Superior temporal gyrus (tissue), 1 donor: ENCODE measurements around the gene BMPER.

Experiments
- DNase-seq: peaks from one replicate; pipeline ENCODE4 v3.0.0-alpha.2; 2016; ENCODE audit errors: extremely low spot score

Gene BMPER

DNA sequence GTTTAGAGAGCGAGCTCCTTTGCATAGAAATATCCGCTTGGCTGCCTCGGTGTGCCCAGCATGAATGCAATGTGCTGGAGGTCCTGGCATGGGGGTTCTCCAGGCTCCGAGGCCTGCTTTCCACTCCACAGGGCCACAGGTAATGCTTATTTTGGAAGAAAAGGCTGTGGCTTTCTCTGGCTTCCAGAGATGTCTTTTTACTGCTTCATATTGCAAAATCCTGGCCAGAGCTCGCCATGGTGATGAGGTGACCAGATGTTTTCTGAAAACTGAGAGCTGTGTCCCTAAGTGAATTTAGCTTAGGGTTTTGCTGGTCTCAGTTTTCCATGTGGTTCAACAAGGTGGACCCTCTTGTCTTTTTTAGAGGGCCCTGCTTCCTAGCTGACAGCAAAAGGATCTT, 65.2 kb downstream of the BMPER start:
- no peak for DNase-seq

DNA sequence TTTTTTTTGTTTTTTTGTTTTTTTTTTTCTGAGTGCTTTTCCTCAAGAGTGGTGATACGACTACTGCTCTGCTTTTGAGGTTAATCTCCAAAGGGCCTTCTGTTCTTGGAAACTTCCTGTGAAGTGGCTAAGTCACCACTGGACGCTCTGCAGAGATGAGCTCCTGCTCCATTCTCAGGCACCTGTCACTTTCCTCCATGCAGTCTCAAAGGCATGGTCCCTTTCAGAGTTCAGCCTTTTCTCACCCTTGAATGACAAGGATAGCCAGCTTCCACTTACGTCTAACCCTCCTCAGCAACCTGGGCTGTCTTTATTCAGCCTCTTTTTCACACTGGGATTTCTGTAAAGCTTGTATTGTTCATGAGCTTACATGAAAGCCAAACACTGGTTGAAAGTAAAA, 65.8 kb downstream of the BMPER start:
- no peak for DNase-seq

DNA sequence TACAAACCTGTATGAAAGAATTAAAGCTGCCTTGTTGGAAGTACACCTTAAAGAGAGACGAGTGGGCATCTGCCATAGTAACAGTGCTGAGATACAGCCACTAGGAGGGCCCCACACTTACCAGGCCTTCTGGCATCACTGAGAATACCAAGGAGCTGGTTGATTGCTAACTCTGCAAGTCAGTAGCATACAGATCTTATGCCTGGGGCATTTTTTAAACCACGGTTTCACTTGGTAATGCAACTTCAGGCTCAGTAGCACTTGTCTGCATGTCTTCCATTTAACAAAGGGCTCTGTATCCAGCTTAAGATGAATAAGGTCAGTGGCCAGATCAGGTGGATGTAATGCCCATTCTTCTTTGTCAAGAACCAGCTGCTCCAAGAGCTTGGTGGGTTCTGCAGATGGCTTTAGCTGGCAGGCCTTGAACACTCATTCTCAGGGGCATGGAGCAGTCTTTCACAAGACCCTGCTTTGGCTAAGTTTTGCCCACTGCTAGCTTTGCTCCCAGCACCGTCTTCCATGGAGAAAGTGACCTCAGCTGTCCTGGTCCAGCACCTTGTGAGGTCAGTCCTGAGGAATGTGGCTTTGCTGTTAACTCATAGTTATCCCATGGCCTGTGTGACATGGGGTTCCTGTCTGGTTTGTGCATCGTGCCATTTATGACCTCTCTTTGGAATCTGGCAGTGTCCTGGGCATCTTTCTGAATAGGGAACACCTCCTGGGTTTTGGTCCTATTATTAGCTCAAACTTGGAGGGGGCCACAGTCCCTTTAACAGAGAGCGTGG, 68.1 kb downstream of the BMPER start:
- no peak for DNase-seq

DNA sequence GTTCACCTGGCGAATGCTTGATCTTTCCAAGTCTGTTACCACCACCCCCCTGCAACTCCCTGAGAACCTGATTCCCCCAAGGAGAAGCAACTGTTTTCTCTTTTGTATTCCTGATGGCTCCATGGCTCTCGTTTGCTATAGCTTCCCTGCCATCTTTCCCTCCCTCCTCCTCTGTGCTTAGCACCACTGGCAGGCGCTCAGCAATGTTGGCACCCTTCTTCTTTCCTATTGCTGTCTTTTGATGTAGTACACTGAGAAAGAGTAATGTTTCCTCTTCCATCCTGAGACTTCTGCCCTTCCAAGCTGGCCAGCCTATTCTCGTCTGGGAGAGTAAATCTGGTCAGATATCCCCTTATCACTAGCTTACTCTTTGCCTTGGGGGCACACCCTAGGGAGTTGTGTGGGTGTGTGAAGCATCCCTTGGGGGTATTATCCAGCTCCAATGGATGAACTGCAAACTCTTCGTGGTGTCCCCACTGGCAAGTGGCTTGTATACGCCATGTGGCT, 74.0 kb downstream of the BMPER start:
- DNase-seq: no peak

DNA sequence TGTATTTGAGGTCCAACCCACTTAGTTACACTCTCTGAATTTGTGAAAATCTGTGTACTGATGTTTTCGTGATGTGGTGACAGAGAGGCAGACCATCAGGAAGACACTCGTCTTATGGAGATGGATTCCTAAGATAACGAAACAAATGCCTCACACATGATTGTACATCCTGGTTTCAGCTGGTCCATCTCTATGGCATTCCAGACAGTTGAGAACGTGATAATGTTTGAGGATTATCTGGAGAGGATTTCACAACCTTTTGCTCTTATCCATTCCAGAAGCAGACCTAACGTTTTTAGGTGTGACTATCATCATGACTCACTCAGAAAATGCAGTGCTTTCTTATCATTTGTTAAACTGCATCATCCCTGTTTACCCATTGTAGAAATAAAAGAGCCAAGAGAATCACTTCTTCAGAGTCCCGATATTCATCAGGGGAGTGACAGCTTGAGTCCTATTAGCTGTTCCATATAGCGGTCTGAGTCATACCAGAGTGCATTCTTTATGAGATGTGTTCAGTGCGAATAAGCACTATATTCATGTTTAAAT, 74.5 kb downstream of the BMPER start:
- DNase-seq: no peak

DNA sequence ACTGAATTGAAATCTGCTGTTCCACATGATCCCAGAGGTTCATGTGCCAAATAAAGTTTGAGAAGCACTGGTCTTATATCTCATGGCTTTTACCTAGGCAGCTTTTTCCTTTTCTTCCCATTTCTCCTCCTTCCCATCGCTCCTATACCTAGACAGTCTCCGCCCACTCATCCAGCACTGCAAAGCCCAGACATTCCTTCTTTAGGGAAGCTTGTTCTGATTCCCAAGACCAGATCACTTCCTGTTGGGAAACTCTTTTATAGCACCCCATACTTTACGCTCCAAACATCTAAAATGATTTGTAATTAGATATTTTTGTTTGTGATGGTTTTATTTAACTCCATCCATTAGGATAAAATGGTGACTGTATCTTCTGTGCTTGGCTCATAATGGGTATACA, 75.9 kb downstream of the BMPER start:
- DNase-seq: no peak

DNA sequence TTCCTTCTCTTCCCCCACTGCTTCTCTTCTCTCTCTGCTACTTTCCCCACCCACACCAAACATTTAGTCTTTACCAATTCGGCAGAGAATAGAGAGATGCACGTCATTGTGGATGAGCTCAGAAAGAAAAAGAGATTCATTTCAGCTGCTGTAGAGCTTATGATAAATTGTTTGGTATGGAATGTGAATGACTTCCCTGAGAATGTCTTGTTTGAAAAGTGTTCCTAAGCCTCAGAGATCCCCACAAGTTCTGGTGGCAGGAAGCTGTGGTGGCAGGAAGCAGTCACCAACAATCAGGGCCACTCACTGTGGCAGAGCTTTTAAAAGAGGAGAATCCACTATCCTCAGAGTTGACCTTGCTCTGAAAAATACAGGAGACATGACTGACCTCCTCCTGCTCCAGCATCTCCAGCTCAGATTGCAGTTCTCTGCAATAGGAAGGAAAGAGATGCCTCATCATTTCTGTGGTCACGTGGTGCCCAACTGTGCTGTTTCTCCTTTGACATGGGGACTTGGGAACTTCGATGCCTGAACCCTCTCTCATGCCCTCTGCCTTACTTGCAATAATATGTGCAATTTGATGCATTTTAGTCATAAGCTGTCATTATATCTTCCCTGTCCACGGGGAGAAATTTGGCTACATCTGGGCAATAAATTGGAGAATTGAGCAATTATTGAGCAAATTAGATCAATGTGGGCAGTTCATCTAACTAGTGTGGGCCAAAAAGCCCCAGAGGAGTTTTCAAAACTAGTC, 76.5 kb downstream of the BMPER start:
- no peak for DNase-seq

DNA sequence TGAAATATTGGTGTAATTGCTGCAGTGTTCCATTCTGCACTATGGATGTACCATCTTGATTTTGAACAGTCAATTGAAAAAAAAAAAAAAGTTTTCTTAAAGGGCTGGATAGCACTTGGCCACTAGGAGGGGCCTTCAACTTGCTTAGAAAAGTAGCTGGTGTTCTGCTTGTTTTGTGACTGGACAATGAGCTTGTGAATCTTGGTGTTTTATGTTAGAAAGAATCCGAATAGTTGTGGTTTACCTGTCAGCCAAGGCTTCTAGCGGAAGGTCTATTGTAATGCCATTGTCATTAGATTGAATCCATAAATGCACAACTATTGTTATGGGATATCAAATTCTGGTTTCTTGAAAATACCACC, 77.1 kb downstream of the BMPER start:
- no peak for DNase-seq

DNA sequence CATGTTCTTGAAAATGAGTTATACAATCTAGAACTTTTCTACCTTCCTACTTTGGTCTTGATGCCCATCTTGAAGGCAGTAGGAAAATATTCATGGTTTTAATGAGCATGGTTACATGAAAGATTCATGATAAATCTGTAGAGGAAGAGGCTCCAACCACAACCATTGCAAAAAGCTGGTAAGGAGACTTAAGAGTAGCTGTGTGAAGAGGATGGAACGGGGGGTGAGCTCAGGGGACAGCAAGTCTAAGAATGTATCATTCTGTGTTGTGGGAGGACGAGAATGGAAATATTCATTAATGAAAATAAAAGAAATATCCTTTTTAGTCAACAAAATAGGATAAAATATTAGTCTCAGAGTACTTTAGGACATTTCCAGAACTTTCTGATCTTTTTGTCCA, 81.1 kb downstream of the BMPER start:
- DNase-seq: no peak

DNA sequence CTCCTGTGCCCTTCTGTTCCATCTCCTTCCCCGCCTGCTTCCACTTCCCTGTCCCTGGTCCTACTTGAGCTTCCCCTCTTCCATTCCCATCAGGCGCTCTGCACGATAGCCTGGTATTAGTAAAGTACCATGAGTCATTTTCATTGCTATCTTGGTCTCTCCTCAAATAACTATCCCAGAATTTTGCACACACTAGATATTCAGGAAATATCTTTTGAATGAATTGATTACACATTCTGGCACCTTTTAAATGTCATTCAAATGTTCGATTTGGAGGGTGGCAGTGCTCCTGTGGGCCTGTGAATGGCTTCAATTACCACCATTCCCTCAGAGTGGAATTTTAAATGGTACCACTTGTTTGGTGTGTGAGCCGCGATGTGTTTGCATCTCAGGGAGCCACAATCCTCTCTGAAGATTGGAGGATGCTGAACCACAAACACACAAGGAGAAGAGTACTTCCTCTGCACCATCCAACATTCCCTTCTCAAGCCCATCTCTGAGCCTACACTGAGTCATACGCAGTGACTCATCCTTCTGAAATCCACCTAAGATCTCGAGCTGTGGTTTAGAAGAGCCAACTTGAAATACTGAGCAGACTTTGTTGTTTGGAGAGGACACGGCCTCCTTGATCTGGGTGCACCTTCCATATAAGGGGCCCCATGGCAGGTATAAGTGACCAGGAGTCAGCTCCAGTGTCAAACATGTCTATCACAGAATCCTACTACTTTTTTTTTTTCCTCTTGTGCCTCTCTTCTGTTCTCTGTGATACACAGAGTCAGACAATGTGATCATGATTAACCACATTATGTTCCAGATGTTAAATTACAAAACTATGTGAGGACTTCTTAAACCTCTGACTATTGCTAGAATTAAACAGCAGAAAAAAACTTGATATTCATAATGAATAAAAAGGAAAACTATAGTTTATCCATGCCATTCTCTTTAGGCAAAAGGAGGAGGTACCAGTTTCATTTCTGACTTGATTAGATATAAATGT, 81.9 kb downstream of the BMPER start:
- DNase-seq: peak; percentile 51

DNA sequence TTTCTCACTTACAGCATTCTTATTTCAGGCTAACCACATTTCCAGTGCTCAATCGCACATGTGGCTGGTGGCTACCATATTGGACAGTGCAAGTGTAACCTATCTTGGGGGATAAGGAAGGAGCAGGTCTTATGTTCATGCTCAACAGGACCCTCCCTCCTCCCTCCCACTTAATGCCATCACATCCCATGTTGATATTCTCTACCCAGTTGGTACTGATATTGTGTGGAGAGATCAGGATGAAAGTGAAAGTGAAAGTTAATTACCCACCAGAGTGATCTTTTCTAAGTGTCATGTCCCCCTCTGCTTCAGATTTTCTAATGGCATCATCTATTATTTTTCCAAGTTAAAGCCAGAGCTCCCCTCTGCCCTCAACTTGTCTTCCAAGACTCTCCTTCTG, 91.6 kb downstream of the BMPER start:
- DNase-seq: no peak

DNA sequence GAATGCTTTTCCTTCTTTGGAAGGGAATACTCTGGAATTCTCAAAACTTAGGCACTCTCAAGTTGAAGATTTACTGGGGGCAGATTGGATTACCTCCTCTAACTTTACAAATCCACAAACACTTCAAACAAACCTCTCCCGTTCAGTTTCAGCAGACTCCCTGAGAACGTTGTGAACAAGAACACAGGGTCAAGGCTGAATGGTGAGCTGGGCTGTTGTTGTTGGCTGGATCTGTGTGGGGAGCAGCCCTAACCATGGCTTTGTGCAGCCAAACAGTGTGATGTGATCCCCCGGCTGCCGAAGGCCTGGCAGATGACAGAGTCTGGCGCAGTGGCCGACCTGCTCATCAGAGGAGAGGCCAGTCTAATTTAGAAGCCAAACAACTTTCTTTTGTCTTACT, 93.1 kb downstream of the BMPER start:
- no peak for DNase-seq

DNA sequence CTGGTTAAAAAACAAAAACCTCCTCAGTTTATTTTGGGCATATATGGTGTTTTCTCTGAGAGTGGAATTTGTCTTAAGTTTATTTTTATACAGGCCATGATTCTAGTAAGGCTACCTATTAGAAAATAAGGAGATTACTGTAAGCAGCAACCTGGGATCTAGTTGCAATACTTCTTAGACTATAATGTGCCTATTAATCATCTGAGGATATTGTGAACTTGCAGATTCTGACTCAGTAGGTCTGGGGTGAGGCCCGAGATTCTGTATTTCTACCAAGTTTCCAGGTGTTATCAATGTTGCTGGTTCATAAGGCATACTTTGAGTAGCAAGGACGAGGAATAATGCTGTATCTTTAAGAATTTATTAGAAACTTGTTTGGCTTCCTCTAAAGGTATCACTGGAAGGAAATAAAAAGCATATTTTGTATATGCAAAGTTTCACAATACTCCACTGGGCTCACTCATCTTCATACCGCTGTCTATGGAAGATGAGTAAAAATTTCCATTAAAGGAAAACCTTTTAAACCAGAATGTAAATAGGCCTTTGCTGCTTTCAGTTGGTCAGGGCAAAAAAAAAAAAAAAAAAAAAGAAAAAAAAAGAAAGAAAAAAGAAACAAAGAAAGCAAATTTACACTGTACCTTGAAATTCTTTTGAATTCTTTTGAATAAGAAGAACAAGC, 105.8 kb downstream of the BMPER start:
- DNase-seq: no peak

DNA sequence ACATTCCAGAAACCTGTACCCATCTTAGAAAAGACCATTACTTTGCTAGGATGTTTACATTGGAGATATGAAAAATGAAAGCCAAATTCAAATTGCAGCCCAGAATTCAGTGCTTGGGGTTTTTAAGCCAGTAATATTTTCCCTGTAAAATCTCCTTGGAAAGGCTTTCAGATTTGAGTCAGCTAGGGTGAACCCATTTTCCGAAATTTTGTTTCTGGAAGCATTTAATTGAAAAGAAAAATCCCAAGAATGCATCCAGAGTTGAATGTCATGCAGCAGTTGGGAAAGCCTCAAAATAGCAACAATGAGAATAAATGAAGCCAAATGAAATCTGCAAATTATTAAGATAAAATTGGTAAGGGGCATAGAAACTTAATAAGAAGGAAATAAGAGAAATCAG, 106.4 kb downstream of the BMPER start:
- no peak for DNase-seq

DNA sequence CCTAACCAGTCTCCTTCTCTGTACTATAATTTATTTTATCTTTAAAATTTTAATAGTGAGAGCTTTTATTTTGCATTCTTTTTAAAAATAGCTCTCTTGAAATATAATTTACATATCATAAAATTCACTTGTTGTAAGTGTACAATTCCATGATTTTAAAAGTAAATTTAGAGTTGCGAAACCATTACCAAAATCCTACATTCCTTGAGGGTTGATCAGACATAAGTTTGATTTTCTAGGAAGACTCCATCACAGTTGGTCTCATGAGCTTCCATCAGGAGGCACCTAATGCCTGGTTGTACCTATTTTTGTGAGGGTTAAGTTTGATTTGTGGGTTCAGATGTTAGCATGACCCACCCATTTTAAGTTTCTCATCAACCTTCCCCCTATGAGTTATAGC, 108.1 kb downstream of the BMPER start:
- DNase-seq: no peak

DNA sequence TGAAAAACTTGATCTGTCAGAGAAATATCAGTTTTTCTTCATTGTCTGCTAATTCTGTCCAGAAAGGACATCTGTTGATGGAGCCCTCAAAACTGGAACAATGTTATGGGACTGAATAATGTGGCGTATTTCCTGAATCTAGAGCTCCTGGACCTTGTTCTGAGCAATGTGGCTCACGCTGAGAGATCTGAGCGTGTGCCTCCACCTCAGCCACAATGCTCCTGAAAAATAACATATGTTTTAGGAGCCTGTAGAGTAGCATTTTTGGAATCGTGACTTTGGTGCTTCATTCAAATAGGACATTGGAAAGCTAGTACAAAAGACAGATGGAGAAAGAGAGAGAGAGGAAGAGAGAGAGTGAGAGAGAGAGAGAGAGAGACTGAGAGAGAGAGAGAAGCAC, 110.3 kb downstream of the BMPER start:
- peak; percentile 38 for DNase-seq

DNA sequence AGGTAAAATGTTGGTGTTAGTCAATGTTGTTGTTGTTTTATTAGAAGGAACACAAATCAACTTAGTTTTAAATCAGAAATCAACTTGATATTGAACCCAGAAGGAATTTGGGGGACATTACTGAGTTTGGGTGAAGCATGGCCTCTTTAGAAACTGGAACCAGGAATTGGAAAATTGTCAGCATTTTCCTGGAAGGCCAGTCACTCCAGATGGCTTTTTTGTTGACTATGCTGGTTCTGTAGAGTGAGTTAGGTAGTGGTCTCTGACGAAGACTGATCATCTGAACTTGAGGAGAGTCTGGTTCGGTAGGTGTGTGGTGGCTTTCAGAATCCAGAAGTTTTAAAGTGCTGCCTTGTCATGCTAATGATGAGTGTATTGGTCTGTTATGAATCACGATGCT, 111.5 kb downstream of the BMPER start:
- no peak for DNase-seq

DNA sequence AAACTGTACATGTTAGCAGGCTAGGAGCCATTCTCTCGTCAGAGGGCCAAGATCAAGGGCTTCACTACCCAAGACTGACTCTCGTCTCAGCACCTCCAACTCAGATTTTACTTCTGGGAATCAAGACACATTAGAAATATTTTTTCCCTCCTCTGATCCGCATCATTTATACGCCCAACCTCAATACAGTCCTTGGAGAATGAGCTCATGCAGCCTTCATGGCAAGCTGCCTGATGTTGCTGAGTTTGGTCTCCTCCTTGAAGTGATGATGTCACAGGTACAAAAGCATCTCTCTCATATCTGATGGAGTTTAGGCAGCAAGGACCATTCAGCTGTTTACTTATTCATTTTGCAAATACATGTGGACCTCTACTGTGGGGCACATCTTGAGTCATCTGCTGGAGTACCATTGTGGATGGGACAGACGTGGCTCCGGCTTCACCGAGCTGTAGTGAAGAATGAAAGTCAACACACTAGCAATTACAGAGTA, 114.0 kb downstream of the BMPER start:
- DNase-seq: no peak

DNA sequence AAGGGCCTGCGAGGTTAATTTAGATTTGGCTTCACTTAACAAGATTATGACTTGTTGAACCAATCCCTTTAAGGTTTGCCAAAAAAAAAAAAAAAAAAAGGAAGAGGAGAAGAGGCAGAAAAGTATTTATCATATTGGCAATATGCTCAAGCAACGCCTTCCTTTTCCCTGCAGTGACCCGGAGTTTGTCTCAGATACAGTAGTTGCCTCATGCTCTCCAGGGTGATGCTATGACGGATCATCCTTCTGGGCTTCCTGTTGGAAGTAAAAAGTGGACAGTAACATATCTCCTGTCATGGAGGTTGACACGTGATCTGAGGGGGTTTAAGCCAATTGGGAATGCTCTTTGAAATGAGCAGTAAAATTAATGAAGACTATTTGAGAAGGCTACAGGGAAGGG, 117.3 kb downstream of the BMPER start:
- no peak for DNase-seq

DNA sequence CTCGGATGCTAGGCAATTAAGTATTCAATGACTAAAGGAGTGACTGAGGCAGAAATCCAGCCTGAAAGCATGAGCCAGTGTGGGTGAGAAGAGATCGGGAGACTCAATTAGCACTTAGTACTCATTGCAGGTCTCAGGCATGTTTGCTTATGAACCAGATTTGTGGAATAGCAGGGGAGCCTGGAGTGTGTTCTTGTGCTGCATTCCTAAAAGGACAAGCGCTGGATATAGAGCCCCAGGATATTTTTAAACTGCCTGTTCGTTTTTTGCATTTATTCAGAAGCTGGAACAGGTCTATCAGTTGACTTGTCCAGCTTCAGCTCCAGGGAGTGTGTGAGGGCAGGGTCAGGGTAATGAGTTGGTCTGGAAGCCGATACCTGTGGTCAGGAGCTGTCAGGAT, 120.3 kb downstream of the BMPER start:
- no peak for DNase-seq
